Eye (tissue), 1 donor: Measurements from ENCODE around the gene ANKRD65.
"Not testable (repeated sequence)": the region's sequence is repeated elsewhere in the genome, so short reads cannot be mapped to it uniquely, and the experiment has no call there.

Experiments used
- DNase-seq: peaks from one replicate; pipeline ENCODE4 v3.0.0-alpha.2; 2015

ANKRD65 gene

GRCh38 chr1:1393014-1393413, 28.1 kb downstream of the ANKRD65 start:
- no peak for DNase-seq

- no peak for DNase-seq
These were observed 29.9 kb downstream of the ANKRD65 start for GRCh38 chr1:1391225-1391624.

DNA sequence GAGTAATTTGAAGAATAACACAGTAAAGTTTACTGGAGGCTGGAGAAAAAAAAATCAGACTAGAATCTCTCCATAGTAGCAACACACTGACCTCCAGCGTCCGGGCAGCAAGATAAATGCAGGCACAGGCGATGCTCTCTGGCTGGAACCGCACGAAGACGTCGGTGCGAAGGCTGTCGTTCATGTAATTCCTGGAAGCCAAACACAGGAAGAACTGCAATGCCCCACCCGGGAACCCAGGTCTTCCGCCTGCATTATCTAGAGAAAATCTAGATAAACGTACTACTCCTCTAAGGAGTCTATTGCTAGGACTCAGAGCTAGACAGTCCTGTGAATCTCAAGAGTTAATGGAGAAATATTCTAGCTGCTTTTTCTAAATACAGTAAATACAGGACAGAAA, 30.4 kb downstream of the ANKRD65 start:
- DNase-seq, result no peak

- DNase-seq, result no peak
These were observed 33.0 kb downstream of the ANKRD65 start for GRCh38 chr1:1388078-1388472.

GRCh38 chr1:1387098-1388077, 33.7 kb downstream of the ANKRD65 start:
- DNase-seq, result no peak

- no peak for DNase-seq
These were observed 35.1 kb downstream of the ANKRD65 start for GRCh38 chr1:1385931-1386330.

- DNase-seq, result not testable (repeated sequence)
These were observed 35.7 kb downstream of the ANKRD65 start for GRCh38 chr1:1385339-1385738.

- no peak for DNase-seq
These were observed 39.8 kb downstream of the ANKRD65 start for GRCh38 chr1:1381294-1381693.

DNA sequence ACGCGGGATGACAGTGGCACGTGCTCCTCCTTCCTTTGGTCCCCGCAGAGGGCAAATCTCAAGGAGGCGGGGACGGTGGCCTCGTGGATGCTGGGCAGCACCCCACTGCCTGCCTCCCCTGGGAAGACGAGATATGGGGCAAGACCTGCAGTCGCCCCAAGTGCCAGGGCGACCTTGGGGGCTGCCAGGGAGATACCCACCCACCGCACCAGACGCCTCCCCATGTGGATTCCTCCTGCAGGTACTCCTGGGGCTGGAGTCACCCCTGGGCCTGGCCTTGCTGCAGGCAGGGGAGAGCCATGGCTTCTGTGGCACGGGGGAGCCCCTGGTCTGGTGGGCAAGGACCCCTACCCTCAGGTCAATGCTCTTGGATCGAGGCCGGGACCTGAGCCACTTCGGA, 40.2 kb downstream of the ANKRD65 start:
- no peak for DNase-seq

DNA sequence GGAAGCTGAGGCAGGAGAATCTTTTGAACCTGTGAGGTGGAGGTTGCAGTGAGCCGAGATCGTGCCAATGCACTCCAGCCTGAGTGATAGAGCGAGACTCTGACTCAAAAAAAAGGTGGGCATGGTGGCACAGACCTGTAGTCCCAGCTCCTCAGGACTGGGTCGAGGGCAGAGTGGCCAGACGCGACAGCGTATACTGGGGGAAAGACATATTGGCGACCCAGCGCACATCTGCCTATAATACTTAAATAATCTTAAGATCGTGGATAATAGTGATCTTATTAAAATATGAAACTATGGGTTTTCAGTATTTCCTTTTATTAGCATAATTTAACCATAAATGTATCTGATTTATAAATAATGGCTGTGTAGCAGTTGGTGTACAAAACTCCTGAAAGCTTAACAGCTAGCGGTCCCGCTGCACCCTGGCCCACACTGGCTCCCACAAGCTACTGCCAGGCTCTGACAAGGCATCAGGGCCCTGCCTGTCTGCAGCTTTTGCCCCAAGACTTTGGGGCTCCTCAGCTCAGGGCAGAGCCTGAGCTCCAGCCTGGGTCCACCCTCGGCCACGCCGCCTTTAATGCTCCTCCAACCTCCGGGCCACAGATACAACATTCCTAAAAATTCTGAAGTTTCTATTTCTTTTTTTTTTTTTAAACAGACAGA, 43.4 kb downstream of the ANKRD65 start:
- DNase-seq, result no peak

- no peak for DNase-seq
These were observed 44.4 kb downstream of the ANKRD65 start for GRCh38 chr1:1376551-1377226.

DNA sequence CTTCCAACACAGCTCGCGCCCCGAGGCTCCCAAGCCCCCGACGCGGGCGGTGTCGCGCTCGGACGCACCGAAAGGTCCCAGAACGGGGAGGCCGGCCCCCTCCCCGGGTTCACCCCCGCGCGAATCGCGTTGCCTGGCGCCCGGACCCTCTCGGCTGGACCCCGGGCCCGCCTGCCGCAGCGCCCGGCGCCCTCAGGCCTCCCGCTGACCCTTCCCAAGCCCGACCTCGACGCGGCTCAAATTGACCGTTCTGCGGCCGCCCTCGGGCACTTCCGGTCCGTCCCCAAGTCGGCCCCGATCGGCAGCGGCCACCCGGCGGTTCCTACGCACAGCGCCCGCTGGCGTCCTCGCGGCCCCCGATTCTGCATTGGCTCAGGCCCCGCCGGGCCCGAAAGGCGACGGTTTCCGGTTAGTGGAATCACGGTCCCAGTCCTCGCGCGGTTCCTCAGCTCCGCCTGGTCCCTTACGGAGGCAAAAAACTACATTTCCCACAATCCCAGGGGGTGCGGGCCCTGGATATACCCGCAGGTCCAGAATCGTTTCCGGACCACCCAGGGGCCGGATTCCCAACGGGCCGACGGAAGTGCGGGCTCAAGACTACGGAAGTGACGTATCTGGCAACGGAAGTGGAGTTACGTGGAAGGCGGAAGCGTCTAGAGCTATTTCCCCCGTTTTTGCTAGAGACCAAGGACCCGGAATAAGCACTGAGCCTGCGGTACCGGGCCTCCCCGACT, 46.0 kb downstream of the ANKRD65 start, which contains the start of gene AURKAIP1:
TSS of gene AURKAIP1 (minus strand) at position 279 of the 734 bp plus-strand sequence. CDS start 451 bp downstream, outside the sequence.
- DNase-seq, result peak; percentile 100

DNA sequence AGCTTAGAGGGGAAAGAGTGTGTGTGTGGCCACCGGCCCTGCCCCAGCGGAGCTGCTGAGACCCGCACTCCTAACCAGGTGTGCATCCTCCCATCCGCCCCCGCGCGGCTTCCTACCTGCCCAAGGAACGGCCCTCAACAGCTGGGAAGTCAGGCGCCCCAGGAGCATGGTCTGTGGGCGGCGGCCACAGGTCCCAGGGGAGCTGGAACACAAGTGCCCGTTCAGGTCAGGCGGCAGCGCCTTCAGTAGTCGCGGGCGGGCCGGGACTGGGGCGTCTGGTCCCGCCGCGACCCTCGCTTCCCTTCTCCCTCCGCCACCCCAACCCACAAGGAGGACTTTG, 46.5 kb downstream of the ANKRD65 start:
- DNase-seq, result no peak

DNA sequence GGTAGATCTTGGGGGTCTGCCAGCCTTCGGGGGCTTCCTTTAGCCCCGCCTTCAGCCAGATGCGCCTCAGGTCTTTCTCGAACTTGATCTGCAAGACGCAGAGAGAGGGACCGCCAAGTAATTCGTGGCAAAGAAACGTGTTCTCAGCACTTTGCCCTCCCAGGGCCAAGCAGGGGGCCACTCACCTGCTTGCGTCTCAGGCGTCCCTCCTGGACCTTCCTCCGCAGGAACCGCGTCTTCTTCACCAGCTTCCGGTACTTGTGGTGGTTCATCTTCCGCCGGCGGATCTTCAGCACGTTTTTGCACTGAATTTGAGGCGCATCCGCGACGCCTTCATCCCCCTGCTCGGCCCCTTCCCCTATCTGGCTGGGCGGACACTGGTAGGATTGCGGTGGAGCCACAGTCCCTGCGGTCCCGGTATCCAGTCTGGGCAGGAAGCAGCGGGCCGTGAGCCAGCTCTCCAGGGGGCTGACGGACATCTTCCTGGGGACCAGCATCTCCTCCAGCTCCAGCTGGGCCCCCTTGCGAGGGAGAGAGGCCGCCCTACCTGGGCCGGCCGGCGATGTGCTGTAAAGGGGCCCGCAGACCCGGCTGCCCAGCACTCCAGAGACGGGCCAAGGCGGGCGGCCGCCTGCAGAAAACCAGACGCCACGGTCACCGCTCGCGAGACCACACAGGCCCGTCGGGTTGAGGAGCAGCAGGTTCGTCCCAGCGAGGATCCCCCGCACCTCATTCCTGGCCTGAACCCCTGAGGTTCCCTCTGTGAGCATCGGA, 47.1 kb downstream of the ANKRD65 start:
- DNase-seq, result no peak

- DNase-seq, result no peak
These were observed 47.8 kb downstream of the ANKRD65 start for GRCh38 chr1:1373051-1373814.

GRCh38 chr1:1371746-1372711, 49.0 kb downstream of the ANKRD65 start:
- DNase-seq, result peak; percentile 86

- DNase-seq, result no peak
These were observed 49.7 kb downstream of the ANKRD65 start for GRCh38 chr1:1371364-1371745.

GRCh38 chr1:1370771-1371300, 50.2 kb downstream of the ANKRD65 start:
- no peak for DNase-seq

DNA sequence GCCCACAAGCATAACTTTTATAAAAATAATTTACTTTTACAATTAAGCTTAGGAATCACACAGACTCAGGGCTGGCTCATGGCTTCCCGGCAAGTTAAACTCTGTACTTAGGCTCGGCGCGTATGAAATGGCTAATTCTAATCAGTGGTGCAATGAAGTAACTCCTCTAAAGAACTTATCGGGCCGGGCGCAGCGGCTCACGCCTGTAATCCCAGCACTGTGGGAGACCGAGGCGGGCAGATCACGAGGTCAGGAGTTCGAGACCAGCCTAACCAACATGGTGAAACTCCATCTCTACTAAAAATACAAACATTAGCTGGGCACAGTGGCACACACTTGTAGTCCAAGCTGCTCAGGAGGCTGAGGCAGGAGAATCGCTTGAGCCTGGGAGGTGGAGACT, 51.0 kb downstream of the ANKRD65 start:
- DNase-seq, result not testable (repeated sequence)
